ENCODE results near the gene NHSL2. TPM values are rescaled to one million over a fixed set of nuclear protein-coding genes. Genes with fewer than 3 reads are reported as not detected.

Gene NHSL2
- total RNA-seq, 2 experiments from 2014 or later, result 7.9 to 8.7 TPM

DNA sequence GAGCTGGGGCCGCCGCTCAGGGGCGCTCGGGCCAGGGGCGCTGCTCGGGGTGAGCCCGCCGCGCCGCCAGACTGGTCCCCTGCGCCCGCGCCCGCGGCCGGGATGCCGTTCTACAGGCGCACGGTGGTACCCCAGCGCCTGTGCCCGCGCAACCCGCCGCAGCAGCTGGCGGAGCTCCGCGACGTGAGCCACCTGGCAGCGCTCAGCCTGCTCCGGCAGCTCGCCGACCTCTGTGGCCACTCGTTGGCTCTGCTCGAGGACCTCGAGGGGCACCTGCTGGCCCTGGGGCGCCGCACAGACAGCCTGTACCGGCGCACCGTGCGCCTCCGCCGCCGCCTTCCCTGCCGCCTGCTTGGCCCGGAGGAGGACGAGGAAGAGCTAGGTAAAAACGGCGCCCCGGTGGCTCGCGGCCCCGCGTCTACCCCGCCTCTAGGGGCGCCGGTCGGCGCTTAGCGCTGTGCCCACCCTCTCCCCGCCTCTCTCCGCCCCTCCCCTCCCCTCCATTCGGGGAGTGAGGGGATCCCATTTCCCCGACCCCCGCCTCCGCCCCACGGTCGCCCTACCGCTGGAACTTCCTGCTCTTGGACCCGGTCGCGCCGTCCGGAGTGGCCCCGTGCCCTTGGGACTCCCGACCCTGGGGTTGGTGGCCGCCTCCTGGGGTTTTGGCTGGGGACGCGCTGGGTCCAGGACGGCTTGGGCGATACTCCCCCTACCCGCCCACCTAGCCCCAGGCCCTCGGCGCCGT lies 513 bp downstream of the NHSL2 start:
- Mint-ChIP-seq H3K4me1 (no peaks in the 10 kb centered on the region), H3K36me3 (ENCODE audit: low read depth) (no peaks in the 10 kb centered on the region), H3K9me3 (no peaks in the 10 kb centered on the region), H3K4me3 (no peak overlapping the region), H3K27ac (no peak overlapping the region), H3K27me3 (peaks cover 52% of the 10 kb centered on the region)
- ChIA-PET POLR2A (no interaction called here), CTCF (interaction anchor here (0.7 to 1.0 kb wide), 2 partner anchors 89 to 156 kb away, joined by 3 read pairs; no protein-coding TSS in a partner anchor)
- peak; percentile 16 for DNase-seq

DNA sequence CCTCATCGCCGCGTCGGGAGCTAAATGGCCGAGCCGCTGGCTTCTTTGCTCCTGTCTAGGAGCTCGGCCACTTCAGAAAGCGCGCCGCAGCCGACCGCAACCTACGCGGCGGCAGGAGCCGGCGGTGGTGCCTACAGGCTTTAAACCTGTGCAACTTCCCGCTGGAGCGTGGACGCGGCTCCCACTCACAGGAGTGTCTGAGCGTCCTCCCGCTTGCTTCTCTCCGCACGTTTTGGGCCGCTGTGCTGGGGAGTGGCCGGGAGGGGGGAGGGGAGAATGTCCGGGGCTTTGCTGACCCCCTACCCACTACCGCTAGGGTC lies 1.0 kb downstream of the NHSL2 start:
- H3K9me3 Mint-ChIP-seq, result no peaks in the 10 kb centered on the region
- CTCF ChIA-PET, result interaction anchor here (1.0 kb wide), 1 partner anchor 155 kb away, joined by 3 read pairs; no protein-coding TSS in a partner anchor
- POLR2A ChIA-PET, result no interaction called here

DNA sequence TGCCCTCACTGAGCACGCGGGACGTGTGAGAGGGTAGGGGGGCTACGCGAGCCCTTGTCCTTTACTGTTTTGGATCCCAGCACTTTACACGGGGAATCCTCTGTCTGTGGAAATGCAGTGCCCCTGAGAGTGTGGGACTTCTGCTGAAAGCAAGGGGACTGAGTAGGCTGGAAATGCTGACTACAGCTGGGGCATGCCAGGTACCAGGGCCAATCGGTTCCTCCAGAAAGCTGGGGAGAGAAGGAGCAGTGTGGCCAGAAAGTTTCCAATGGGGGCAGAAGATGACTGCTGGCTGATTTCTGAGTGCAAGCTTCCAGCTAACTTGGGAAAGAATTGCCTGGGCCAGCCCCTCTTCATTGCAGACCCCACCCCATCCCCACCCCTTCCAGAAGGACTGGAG lies 1.5 kb downstream of the NHSL2 start:
- Mint-ChIP-seq H3K27me3 (peaks cover 52% of the 10 kb centered on the region), H3K4me3 (no peak overlapping the region), H3K4me1 (no peaks in the 10 kb centered on the region), H3K36me3 (ENCODE audit: low read depth) (no peaks in the 10 kb centered on the region), H3K27ac (no peak overlapping the region), H3K9me3 (no peaks in the 10 kb centered on the region)
- ChIA-PET POLR2A (no interaction called here), CTCF (no interaction called here)
- no peak for DNase-seq

More for the DNA sequence above, 1.0 kb downstream of the NHSL2 start:
- Mint-ChIP-seq H3K27me3 (peaks cover 52% of the 10 kb centered on the region), H3K4me3 (no peak overlapping the region), H3K36me3 (ENCODE audit: low read depth) (no peaks in the 10 kb centered on the region), H3K27ac (no peak overlapping the region), H3K4me1 (no peaks in the 10 kb centered on the region)
- no peak for DNase-seq

DNA sequence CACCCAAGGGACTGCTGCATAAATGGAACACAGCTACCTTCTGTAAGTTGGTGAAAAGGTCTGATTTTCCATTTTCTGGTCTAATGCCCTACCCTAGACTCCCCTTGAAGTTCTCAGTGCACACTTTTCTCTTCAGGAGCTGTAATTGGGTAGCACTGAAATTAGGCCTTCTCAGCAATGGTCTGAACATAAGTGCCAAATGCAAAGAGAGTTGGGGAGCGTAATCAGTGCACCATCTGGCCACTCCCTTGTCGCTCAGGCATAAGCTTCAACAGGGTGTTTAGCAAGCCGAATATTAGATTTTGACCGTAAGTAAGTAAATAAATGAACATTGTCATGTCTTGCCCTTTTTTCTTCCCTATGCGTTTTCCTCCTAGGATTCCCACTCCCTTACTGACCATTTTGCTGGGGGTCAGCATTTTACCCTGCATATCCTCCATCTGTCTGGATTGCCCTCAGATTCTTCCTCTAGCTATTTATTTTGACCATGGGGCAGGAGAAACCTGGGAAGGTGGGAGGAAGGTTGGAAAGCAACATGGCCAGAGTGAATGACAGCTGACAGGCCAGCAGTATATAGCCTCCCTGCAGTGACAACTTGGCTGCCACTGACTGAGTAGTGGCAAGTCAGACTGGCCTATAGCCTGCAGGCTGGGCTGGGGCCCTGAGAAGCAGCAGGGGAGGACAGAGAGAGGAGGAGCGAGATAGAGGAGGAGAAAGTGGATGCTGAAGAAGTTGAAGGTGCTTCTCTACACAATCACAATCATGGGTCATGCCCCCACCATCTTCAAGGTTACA lies 2.7 kb downstream of the NHSL2 start:
- Mint-ChIP-seq H3K9me3 (no peaks in the 10 kb centered on the region), H3K4me3 (no peak overlapping the region), H3K27me3 (peaks cover 50% of the 10 kb centered on the region), H3K36me3 (ENCODE audit: low read depth) (no peaks in the 10 kb centered on the region), H3K27ac (no peak overlapping the region), H3K4me1 (no peaks in the 10 kb centered on the region)
- no peak for DNase-seq
- POLR2A ChIA-PET, result no interaction called here
- CTCF ChIA-PET, result no interaction called here

DNA sequence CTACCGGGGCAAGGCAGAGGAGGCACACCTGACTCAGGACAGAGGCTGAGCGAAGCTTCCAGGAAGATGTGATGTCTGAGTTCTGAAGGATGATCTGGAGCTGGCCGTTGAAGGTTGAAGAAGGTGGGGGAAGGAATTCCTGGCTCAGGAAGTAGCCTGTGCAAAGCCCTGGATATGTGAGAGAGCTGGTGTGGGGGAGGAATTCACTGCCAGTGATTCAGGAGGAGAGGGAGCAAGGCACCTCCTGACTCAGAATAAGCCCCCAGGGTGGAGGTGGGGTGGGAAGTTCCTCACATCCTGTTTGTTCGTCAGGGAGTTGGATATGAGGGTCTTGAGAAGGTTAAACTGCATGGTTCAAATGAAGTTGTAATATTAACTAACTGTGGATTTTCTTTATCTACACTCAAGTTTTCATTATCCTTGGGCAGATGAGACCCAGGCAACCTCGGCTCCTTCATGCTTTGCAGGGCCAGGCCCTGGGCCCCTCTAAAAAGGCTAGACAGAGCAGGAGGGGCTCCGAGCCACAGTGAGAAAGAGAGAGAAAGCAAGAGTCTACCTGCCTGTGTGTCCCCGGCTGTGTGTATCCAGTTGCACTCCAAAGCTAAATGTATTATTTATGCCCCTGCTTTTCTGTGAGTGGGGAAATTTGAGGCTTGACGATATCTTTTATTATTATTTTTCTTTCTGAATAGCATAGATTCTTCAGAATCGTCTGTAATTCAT lies 7.1 kb downstream of the NHSL2 start:
- H3K27ac Mint-ChIP-seq, result no peak overlapping the region
- no peak for DNase-seq
- no peaks in the 10 kb centered on the region for H3K4me1 Mint-ChIP-seq
- CTCF ChIA-PET, result no interaction called here
- no peaks in the 10 kb centered on the region for H3K36me3 Mint-ChIP-seq (ENCODE audit: low read depth)
- POLR2A ChIA-PET, result no interaction called here
- no peak overlapping the region for H3K4me3 Mint-ChIP-seq
- H3K9me3 Mint-ChIP-seq, result no peaks in the 10 kb centered on the region
- H3K27me3 Mint-ChIP-seq, result peaks cover 26% of the 10 kb centered on the region

DNA sequence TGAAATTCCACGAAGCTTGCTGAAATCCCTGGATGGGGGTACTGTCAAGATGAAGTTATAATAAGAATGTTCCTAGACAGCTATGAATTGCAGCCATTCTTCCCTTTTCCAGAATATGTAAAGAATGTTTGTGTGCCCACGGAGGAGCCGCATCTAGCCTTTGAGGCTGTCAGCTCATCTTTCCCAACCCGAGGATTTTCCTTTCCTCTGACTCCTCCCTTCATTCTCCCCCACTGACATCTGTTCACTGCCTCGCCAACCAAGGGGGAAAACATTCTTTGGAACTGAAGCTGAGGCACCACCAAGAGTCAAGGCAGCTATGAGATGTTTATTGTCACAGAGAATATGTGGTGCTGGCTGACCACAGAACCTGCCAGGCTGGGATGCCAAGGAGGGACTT lies 8.8 kb downstream of the NHSL2 start:
- Mint-ChIP-seq H3K4me1 (no peaks in the 10 kb centered on the region), H3K4me3 (no peak overlapping the region), H3K9me3 (no peaks in the 10 kb centered on the region), H3K36me3 (ENCODE audit: low read depth) (no peaks in the 10 kb centered on the region), H3K27ac (no peak overlapping the region), H3K27me3 (peaks cover 11% of the 10 kb centered on the region)
- no peak for DNase-seq
- POLR2A ChIA-PET, result no interaction called here
- CTCF ChIA-PET, result no interaction called here

DNA sequence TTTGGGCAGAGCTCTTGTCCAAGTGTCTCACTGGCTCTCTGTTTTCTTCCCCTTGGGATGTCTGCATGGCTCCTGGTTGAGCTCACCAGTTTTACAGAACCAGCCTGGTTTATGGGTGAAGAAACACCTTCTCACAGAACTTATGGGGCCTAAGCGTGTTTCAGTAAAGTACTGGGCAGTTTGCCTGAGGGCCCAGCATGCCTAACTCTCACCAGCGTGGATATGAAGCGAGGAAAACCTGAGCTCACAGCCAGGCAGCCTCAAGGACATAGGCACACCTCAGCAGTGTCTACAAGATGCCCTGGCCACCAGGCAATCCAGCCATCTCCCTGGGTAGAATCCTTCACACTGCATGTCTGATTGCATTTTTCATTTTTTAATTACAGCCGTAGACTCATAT lies 9.2 kb downstream of the NHSL2 start:
- no peak overlapping the region for H3K27ac Mint-ChIP-seq
- CTCF ChIA-PET, result no interaction called here
- H3K9me3 Mint-ChIP-seq, result no peaks in the 10 kb centered on the region
- POLR2A ChIA-PET, result no interaction called here
- no peak overlapping the region for H3K4me3 Mint-ChIP-seq
- H3K36me3 Mint-ChIP-seq (ENCODE audit: low read depth), result no peaks in the 10 kb centered on the region
- DNase-seq, result no peak
- H3K27me3 Mint-ChIP-seq, result peaks cover 10% of the 10 kb centered on the region
- no peaks in the 10 kb centered on the region for H3K4me1 Mint-ChIP-seq

DNA sequence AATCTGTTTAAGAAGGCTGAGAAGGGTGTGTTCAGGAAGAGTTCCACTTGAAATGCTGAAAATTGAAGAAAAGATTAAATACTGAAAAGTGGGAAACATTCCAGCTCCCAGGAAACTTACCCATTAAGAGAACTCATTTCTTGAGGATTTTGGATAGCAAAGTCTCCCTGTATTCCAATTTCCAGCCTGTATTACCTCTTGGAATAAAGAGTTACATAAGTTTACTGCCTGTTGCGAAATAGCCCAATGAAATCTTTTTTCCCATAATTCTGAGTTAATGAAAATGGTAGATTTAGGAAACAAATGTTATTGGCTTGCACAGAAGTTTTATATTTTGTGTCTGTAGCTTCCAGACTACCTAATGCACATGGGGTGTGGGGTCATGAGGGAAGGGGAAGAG lies 12.0 kb downstream of the NHSL2 start:
- no peak for DNase-seq
- H3K4me3 Mint-ChIP-seq, result no peak overlapping the region
- ChIA-PET CTCF (no interaction called here), POLR2A (no interaction called here)
- H3K9me3 Mint-ChIP-seq, result no peaks in the 10 kb centered on the region
- no peaks in the 10 kb centered on the region for H3K36me3 Mint-ChIP-seq (ENCODE audit: low read depth)
- H3K27ac Mint-ChIP-seq, result no peak overlapping the region
- H3K27me3 Mint-ChIP-seq, result no peaks in the 10 kb centered on the region
- H3K4me1 Mint-ChIP-seq, result no peaks in the 10 kb centered on the region

DNA sequence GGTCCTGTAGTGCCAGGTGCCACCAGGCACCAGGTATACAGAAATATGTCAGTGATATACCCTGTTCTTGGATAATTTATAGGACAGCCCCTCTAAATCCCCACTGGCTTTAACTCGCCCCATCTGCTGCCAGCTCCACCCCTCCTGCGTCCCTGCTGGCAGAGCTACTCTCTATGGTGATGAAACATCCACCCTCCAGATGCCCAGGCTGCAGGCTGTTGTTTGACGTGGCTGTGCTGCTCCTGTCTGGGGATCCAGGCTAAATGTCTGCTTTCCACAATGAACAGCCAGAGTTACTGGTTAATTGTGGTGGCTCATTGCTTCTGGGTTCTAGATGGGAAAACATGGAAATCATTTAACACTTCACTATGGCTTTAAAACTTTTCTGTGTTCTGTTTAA lies 12.9 kb downstream of the NHSL2 start:
- H3K36me3 Mint-ChIP-seq (ENCODE audit: low read depth), result no peaks in the 10 kb centered on the region
- CTCF ChIA-PET, result no interaction called here
- H3K4me1 Mint-ChIP-seq, result no peaks in the 10 kb centered on the region

DNA sequence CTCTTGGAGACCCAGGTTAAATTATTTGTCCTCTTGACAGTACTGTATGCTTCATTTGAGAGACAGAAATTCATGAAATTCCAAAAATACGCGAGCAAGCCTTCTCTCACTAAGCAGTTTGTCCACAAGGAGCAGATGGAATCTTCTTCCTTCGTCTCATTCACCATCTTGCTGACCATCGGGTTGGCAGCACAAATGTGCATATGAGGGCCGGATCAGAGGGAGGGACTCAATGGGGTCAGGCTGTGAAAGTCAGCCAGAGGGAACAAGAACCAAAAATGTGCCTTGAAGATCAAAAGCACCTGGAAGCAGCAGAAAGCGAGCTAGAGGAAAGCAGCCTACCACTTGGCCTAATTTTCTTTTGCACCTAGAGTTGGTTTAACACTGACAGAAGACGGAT lies 16.4 kb downstream of the NHSL2 start:
- no peaks in the 10 kb centered on the region for H3K9me3 Mint-ChIP-seq
- no peak overlapping the region for H3K4me3 Mint-ChIP-seq
- H3K27ac Mint-ChIP-seq, result no peak overlapping the region
- POLR2A ChIA-PET, result no interaction called here
- no peaks in the 10 kb centered on the region for H3K27me3 Mint-ChIP-seq
- CTCF ChIA-PET, result no interaction called here
- H3K36me3 Mint-ChIP-seq (ENCODE audit: low read depth), result no peaks in the 10 kb centered on the region
- DNase-seq, result no peak
- H3K4me1 Mint-ChIP-seq, result no peaks in the 10 kb centered on the region

More for the DNA sequence above, 12.9 kb downstream of the NHSL2 start:
- DNase-seq, result no peak
- POLR2A ChIA-PET, result no interaction called here
- H3K9me3 Mint-ChIP-seq, result no peaks in the 10 kb centered on the region
- no peak overlapping the region for H3K27ac Mint-ChIP-seq
- no peak overlapping the region for H3K4me3 Mint-ChIP-seq
- no peaks in the 10 kb centered on the region for H3K27me3 Mint-ChIP-seq

DNA sequence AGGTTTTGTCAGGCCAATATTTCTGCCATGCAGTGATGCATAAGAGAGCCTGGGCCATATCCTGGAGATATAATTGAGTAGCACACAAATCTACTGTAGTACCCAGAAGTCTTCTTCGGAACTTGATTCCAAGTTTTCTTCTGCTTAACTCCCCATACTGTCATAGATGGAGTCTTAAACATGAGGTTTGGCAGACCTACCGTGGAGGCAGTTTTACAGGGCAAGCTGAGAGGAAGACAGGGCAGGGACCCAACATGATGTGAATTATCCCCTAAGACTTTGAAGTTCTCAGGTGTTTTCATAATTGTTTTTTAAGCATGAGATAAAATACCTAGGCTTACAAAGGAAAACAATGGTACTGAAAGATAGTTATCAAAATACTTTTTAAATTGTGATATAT lies 18.2 kb downstream of the NHSL2 start:
- DNase-seq, result no peak
- H3K27me3 Mint-ChIP-seq, result peaks cover 3% of the 10 kb centered on the region
- H3K27ac Mint-ChIP-seq, result no peak overlapping the region
- CTCF ChIA-PET, result no interaction called here
- no peaks in the 10 kb centered on the region for H3K9me3 Mint-ChIP-seq
- no peak overlapping the region for H3K4me3 Mint-ChIP-seq
- POLR2A ChIA-PET, result no interaction called here
- H3K4me1 Mint-ChIP-seq, result no peaks in the 10 kb centered on the region
- no peaks in the 10 kb centered on the region for H3K36me3 Mint-ChIP-seq (ENCODE audit: low read depth)

DNA sequence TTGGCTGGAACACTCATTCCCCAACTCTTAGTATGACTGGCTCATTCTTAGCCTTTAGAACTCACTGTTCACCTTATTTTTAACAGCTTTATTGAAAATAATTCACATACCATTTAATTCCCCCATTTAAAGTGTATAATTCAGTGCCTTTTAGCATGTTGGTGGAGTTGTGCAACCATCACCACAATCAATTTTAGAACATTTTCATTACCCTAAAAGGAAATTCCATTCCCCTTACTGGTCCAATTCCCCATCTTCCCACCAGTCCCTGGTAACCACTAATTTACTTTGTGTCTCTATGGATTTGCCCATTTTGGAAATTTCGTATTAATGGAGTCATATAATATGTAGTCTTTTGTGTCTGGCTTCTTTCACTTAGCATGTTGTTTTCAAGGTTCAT lies 19.7 kb downstream of the NHSL2 start:
- H3K4me3 Mint-ChIP-seq, result no peak overlapping the region
- POLR2A ChIA-PET, result no interaction called here
- no peak overlapping the region for H3K27ac Mint-ChIP-seq
- CTCF ChIA-PET, result no interaction called here
- H3K9me3 Mint-ChIP-seq, result no peaks in the 10 kb centered on the region
- no peaks in the 10 kb centered on the region for H3K4me1 Mint-ChIP-seq
- DNase-seq, result no peak
- peaks cover 5% of the 10 kb centered on the region for H3K27me3 Mint-ChIP-seq
- H3K36me3 Mint-ChIP-seq (ENCODE audit: low read depth), result no peaks in the 10 kb centered on the region

DNA sequence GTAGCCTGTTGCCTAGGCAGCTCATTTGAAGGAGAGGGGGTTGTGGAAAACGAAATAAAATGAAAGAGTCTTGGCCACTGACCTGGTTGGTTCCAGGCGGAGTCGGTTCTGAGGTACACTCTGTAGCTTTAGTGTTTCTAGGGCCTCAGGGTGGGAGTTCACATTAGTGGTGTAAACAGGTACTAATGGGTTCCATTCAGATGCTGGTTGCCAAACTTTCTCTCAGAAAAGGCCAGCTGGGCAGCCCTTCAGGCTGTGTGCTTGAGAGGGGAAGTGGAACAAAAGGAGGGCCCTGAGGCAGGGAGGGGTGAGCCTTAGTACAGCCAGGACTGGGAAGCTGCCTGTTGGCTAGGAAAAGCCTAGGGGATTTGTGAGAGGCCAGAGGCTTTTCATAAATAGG lies 24.8 kb downstream of the NHSL2 start:
- no peak for DNase-seq
- H3K4me3 Mint-ChIP-seq, result no peak overlapping the region
- CTCF ChIA-PET, result no interaction called here
- POLR2A ChIA-PET, result no interaction called here
- H3K4me1 Mint-ChIP-seq, result no peaks in the 10 kb centered on the region
- H3K36me3 Mint-ChIP-seq (ENCODE audit: low read depth), result no peaks in the 10 kb centered on the region
- H3K9me3 Mint-ChIP-seq, result no peaks in the 10 kb centered on the region
- H3K27me3 Mint-ChIP-seq, result peaks cover 5% of the 10 kb centered on the region
- no peak overlapping the region for H3K27ac Mint-ChIP-seq

DNA sequence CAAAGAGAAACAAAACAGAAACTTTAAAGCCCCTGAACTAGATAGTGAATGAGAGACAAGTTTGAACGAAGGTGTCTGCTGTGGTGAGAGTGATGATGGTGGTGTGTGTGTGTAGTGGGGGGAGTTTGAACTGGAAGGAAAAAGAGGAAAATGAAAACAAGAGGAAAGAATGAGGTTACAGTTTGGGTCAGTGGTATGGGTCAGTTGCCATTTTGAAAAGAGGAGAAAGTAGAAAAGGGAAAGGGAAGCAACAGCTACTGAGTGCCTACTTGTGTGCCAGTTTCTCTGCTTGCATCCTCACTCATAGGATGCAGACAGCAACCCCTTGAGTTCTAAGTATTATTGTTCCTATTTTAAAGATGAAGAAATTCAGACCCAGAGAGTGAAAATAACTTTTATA lies 26.0 kb downstream of the NHSL2 start:
- no peak overlapping the region for H3K27ac Mint-ChIP-seq
- CTCF ChIA-PET, result no interaction called here
- POLR2A ChIA-PET, result no interaction called here

More for the DNA sequence above, 26.0 kb downstream of the NHSL2 start:
- H3K4me3 Mint-ChIP-seq, result no peak overlapping the region
- no peaks in the 10 kb centered on the region for H3K4me1 Mint-ChIP-seq
- H3K9me3 Mint-ChIP-seq, result no peaks in the 10 kb centered on the region
- peaks cover 5% of the 10 kb centered on the region for H3K27me3 Mint-ChIP-seq
- H3K36me3 Mint-ChIP-seq (ENCODE audit: low read depth), result no peaks in the 10 kb centered on the region
- no peak for DNase-seq

Data from activated CD4-positive, alpha-beta memory T cell treated with anti-CD3 and anti-CD28 coated beads, Interleukin-2, amount 10 ng/mL, durations not matched to agents 7 days and 5 days (primary cell).